Liver (tissue), 9 donors: ENCODE data around the gene TIMM17B. TPM values are rescaled to one million over a fixed set of nuclear protein-coding genes. Genes with fewer than 3 reads are reported as not detected.
A peak's percentile ranks its signal among the peaks of the same experiment; 100 is the strongest.

ENCODE experiments used
- DNase-seq: peaks from one replicate; pipeline ENCODE4 v3.0.0-alpha.2; 2017; ENCODE audit warnings: low spot score
- H3K27ac ChIP-seq, 2 donors: one replicate each; pipeline ENCODE4 v1.7.0; 2013; ENCODE audit warnings: inconsistent platforms in 2 of 2, low read length in 2 of 2, control low read depth in 1 of 2, low read depth in 1 of 2, mild to moderate bottlenecking in 1 of 2
- H3K27me3 ChIP-seq, 4 donors: one replicate each; pipeline versions ENCODE4 v1.6.1 to v1.7.0; 2013; ENCODE audit warnings: low read length in 3 of 4, inconsistent platforms in 1 of 4, mild to moderate bottlenecking in 1 of 4, moderate library complexity in 1 of 4; ENCODE audit not compliant: control insufficient read depth in 4 of 4, insufficient read depth in 4 of 4
- H3K36me3 ChIP-seq, 4 donors: one replicate each; pipeline versions ENCODE4 v1.6.1 to v1.7.0; 2013; ENCODE audit warnings: low read length in 3 of 4, mild to moderate bottlenecking in 3 of 4, low read depth in 1 of 4, moderate library complexity in 1 of 4; ENCODE audit not compliant: control insufficient read depth in 4 of 4, insufficient read depth in 3 of 4
- H3K4me1 ChIP-seq, 4 donors: one replicate each; pipeline versions ENCODE4 v1.6.1 to v1.7.0; 2013; ENCODE audit warnings: low read length in 3 of 4, mild to moderate bottlenecking in 3 of 4, moderate library complexity in 1 of 4; ENCODE audit not compliant: control insufficient read depth in 4 of 4, insufficient read depth in 4 of 4
- H3K4me3 ChIP-seq, 3 donors: one replicate each; pipeline versions ENCODE4 v1.6.1 to v1.7.0; 2013; ENCODE audit warnings: low read length in 3 of 3, control low read depth in 1 of 3, low read depth in 1 of 3, mild to moderate bottlenecking in 1 of 3
- H3K9ac ChIP-seq, 2 donors: one replicate each; pipeline ENCODE4 v1.7.0; 2013; ENCODE audit warnings: low read length in 2 of 2, mild to moderate bottlenecking in 2 of 2, moderate library complexity in 2 of 2, control low read depth in 1 of 2, low read depth in 1 of 2
- H3K9me3 ChIP-seq, 4 donors: one replicate each; pipeline versions ENCODE4 v1.6.1 to v1.7.0; 2013; ENCODE audit warnings: low read length in 3 of 4; ENCODE audit not compliant: control insufficient read depth in 4 of 4
- ATF3 ChIP-seq: IDR thresholded peaks from 2 replicates; pipeline ENCODE4 v1.6.1; 2016; ENCODE audit warnings: antibody characterized with exemption
- EGR1 ChIP-seq, 2 donors: IDR thresholded peaks; 2 replicates each; pipeline ENCODE4 v1.6.1; 2016 to 2018; ENCODE audit warnings: antibody characterized with exemption in 2 of 2, low read depth in 2 of 2
- FOXA1 ChIP-seq: IDR thresholded peaks from 2 replicates; pipeline ENCODE4 v1.6.1; 2016; ENCODE audit warnings: antibody characterized with exemption
- FOXA2 ChIP-seq: IDR thresholded peaks from 2 replicates; pipeline ENCODE4 v1.6.1; 2016; ENCODE audit warnings: antibody characterized with exemption
- GABPA ChIP-seq, 2 donors: IDR thresholded peaks in 1 of 2; conservative IDR thresholded peaks in 1 of 2; 2 replicates each; pipeline ENCODE4 v1.6.1; 2016; ENCODE audit warnings: antibody characterized with exemption in 2 of 2, mild to moderate bottlenecking in 1 of 2, moderate library complexity in 1 of 2
- HNF4A ChIP-seq, 2 donors: conservative IDR thresholded peaks; 2 replicates each; pipeline ENCODE4 v1.6.1; 2016; ENCODE audit warnings: antibody characterized with exemption in 2 of 2, mild to moderate bottlenecking in 2 of 2
- HNF4G ChIP-seq: IDR thresholded peaks from 2 replicates; pipeline ENCODE4 v1.6.1; 2016; ENCODE audit warnings: antibody characterized with exemption
- JUND ChIP-seq, 2 donors: IDR thresholded peaks; 2 replicates each; pipeline ENCODE4 v1.6.1; 2016; ENCODE audit warnings: antibody characterized with exemption in 2 of 2
- NR2F2 ChIP-seq: IDR thresholded peaks from 2 replicates; pipeline ENCODE4 v1.6.1; 2016; ENCODE audit warnings: antibody characterized with exemption
- RAD21 ChIP-seq, 2 donors: IDR thresholded peaks; 2 replicates each; pipeline ENCODE4 v1.6.1; 2016; ENCODE audit warnings: antibody characterized with exemption in 2 of 2, mild to moderate bottlenecking in 2 of 2
- REST ChIP-seq: IDR thresholded peaks from 2 replicates; pipeline ENCODE4 v1.6.1; 2016; ENCODE audit warnings: antibody characterized with exemption, mild to moderate bottlenecking
- RXRA ChIP-seq, 2 donors: IDR thresholded peaks; 2 replicates each; pipeline ENCODE4 v1.6.1; 2017 to 2018; ENCODE audit warnings: antibody characterized with exemption in 2 of 2, mild to moderate bottlenecking in 1 of 2
- SP1 ChIP-seq: IDR thresholded peaks from 2 replicates; pipeline ENCODE4 v1.6.1; 2018; ENCODE audit warnings: antibody characterized with exemption, mild to moderate bottlenecking
- TAF1 ChIP-seq: conservative IDR thresholded peaks from 2 replicates; pipeline ENCODE4 v1.6.1; 2016; ENCODE audit warnings: antibody characterized with exemption, mild to moderate bottlenecking
- YY1 ChIP-seq: IDR thresholded peaks from 2 replicates; pipeline ENCODE4 v1.6.1; 2016; ENCODE audit warnings: antibody characterized with exemption, mild to moderate bottlenecking
- ZBTB33 ChIP-seq: IDR thresholded peaks from 2 replicates; pipeline ENCODE4 v1.6.1; 2016; ENCODE audit warnings: antibody characterized with exemption
- WGBS: extraction: QIAGEN DNeasy Blood & Tissue Kit; methylation state at CpG from one replicate; pipeline ENCODE4 v1.1.7; 2013; 5-methylcytosine and 5-hydroxymethylcytosine counted together
- polyA plus RNA-seq, 2 donors: library from polyadenylated mRNA; stranded (reverse) in 1 of 2; unstranded in 1 of 2; fragments of 200-250 nt in 1 of 2; fragments of >200 nt in 1 of 2; fragmentation: Nextera tagmentation in 1 of 2; extraction: Ambion mirVana in 1 of 2; gene quantifications; one replicate each; pipeline versions ENCODE4 v1.2.1 to v1.2.3, GENCODE V29; 2013 to 2015
- total RNA-seq, 2 donors: library from RNA; depleted of rRNA; stranded (reverse); fragments of >200 nt; gene quantifications; one replicate each; pipeline ENCODE4 v1.2.3, GENCODE V29; 2014
- TF ChIP-seq, protein P1 (sequence below): IDR thresholded peaks from 2 replicates; pipeline ENCODE4 v1.6.1; 2016; ENCODE audit warnings: antibody characterized with exemption
- TF ChIP-seq, protein P2 (sequence below): fragments of 150-350 bp; IDR thresholded peaks from 2 replicates; pipeline ENCODE4 v1.5.1; 2017; ENCODE audit warnings: improper control_type of control experiment, low read depth, low read length; ENCODE audit not compliant: missing input control
- donor health status: healthy.
- donor health status: healthy.
- donor health status: healthy.
- donor health status: healthy.
- donor health status: healthy.

The TIMM17B gene
- total and polyA plus RNA-seq, 4 donors = 22.8 to 53.1 (median 30.0) TPM

GRCh38 chrX:48918301-48918642 lies 20.7 kb upstream of the TIMM17B start:
- no peak for TF ChIP-seq HNF4G
- no peak for TF ChIP-seq ZBTB33
- no peak for TF ChIP-seq NR2F2
- TF ChIP-seq, protein P1, sequence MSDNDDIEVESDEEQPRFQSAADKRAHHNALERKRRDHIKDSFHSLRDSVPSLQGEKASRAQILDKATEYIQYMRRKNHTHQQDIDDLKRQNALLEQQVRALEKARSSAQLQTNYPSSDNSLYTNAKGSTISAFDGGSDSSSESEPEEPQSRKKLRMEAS = no peak
- no peak for TF ChIP-seq HNF4A (conservative IDR thresholded peaks at IDR 0.05)
- no peak for TF ChIP-seq FOXA2
- no peak for TF ChIP-seq SP1
- TF ChIP-seq JUND (IDR thresholded peaks at IDR 0.05) = no peak
- no peak for TF ChIP-seq RAD21 (IDR thresholded peaks at IDR 0.05)
- no peak for TF ChIP-seq TAF1
- no peak for TF ChIP-seq REST
- no peak for TF ChIP-seq RXRA (IDR thresholded peaks at IDR 0.05)
- TF ChIP-seq EGR1 (IDR thresholded peaks at IDR 0.05; ENCODE audit: low read depth in 2 of 2) = no peak
- TF ChIP-seq GABPA (IDR thresholded peaks at IDR 0.05 in 1 of 2, conservative IDR thresholded peaks at IDR 0.05 in 1 of 2) = no peak
- TF ChIP-seq, protein P2, sequence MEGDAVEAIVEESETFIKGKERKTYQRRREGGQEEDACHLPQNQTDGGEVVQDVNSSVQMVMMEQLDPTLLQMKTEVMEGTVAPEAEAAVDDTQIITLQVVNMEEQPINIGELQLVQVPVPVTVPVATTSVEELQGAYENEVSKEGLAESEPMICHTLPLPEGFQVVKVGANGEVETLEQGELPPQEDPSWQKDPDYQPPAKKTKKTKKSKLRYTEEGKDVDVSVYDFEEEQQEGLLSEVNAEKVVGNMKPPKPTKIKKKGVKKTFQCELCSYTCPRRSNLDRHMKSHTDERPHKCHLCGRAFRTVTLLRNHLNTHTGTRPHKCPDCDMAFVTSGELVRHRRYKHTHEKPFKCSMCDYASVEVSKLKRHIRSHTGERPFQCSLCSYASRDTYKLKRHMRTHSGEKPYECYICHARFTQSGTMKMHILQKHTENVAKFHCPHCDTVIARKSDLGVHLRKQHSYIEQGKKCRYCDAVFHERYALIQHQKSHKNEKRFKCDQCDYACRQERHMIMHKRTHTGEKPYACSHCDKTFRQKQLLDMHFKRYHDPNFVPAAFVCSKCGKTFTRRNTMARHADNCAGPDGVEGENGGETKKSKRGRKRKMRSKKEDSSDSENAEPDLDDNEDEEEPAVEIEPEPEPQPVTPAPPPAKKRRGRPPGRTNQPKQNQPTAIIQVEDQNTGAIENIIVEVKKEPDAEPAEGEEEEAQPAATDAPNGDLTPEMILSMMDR = no peak
- no peak for TF ChIP-seq YY1
- no peak for TF ChIP-seq ATF3
- TF ChIP-seq FOXA1 = no peak
- H3K4me1 ChIP-seq = peaks cover 0 to 36% (median 9%) of the 10 kb centered on the region in 4 donors
- H3K9me3 ChIP-seq = no peaks in the 10 kb centered on the region
- peaks cover 0 to 2% (median 0%) of the 10 kb centered on the region in 4 donors for H3K27me3 ChIP-seq
- 5% methylated on average over 23 of the region's 23 CpGs for WGBS
- peak overlapping the region in 1 of 2 donors; percentile 59 for H3K9ac ChIP-seq
- H3K27ac ChIP-seq = peak overlapping the region; percentile 80 to 88
- peaks cover 0 to 10% (median under 1%) of the 10 kb centered on the region in 4 donors for H3K36me3 ChIP-seq
- DNase-seq = no peak
- peak overlapping the region; percentile 14 to 60 (median 54) for H3K4me3 ChIP-seq
